HepG2 (cell line): Measurements from ENCODE around the gene TNFAIP2. TPM values are rescaled to one million over a fixed set of nuclear protein-coding genes. Genes with fewer than 3 reads are reported as not detected.

Experiments used
- ARNTL ChIP-seq: sonication (generic); formaldehyde crosslinking; IDR thresholded peaks from 2 replicates; pipeline ENCODE4 v1.4.0; 2020; ENCODE audit warnings: mild to moderate bottlenecking, missing genetic modification reagents
- FOSL1 ChIP-seq: sonication (generic); formaldehyde crosslinking; IDR thresholded peaks from 2 replicates; pipeline ENCODE4 v1.9.0; 2021; ENCODE audit warnings: missing genetic modification reagents, borderline replicate concordance
- FOSL2 ChIP-seq: sonication (generic); formaldehyde crosslinking; IDR thresholded peaks from 2 replicates; pipeline ENCODE4 v1.4.0; 2020; ENCODE audit warnings: missing genetic modification reagents
- LBX2 ChIP-seq: sonication (generic); formaldehyde crosslinking; IDR thresholded peaks from 2 replicates; pipeline ENCODE4 v1.5.0; 2020; ENCODE audit warnings: missing genetic modification reagents, mild to moderate bottlenecking, borderline replicate concordance
- MXI1 ChIP-seq: IDR thresholded peaks from 3 replicates; pipeline ENCODE4 v1.6.1; 2012; ENCODE audit warnings: low read depth, low read length, inconsistent platforms, borderline replicate concordance
- PHF21A ChIP-seq: sonication (generic); formaldehyde crosslinking; IDR thresholded peaks from 2 replicates; pipeline ENCODE4 v1.5.0; 2020; ENCODE audit warnings: mild to moderate bottlenecking, missing genetic modification reagents
- PHF5A ChIP-seq: IDR thresholded peaks from one replicate; pipeline ENCODE4 v1.6.1; 2018; ENCODE audit warnings: low read depth, missing genetic modification reagents; ENCODE audit not compliant: unreplicated experiment
- PHF8 ChIP-seq: sonication (generic); formaldehyde crosslinking; IDR thresholded peaks from 2 replicates; pipeline ENCODE4 v1.5.0; 2020; ENCODE audit warnings: missing genetic modification reagents
- POLR2A ChIP-seq, 2 experiments: IDR thresholded peaks; 2 replicates each; pipeline ENCODE4 v1.6.1; 2011; ENCODE audit warnings: low read depth in 2 of 2, low read length in 2 of 2, mild to moderate bottlenecking in 1 of 2, moderate library complexity in 1 of 2; ENCODE audit not compliant: insufficient read depth in 1 of 2
- THRA ChIP-seq: sonication (generic); formaldehyde crosslinking; IDR thresholded peaks from 2 replicates; pipeline ENCODE4 v1.4.0; 2020; ENCODE audit warnings: missing genetic modification reagents, borderline replicate concordance
- ZEB1 ChIP-seq: IDR thresholded peaks from 2 replicates; pipeline ENCODE4 v1.6.1; 2012; ENCODE audit warnings: mild to moderate bottlenecking, low read depth, inconsistent platforms; ENCODE audit not compliant: insufficient replicate concordance
- ZNF121 ChIP-seq: sonication (generic); formaldehyde crosslinking; IDR thresholded peaks from 2 replicates; pipeline ENCODE4 v1.5.0; 2020; ENCODE audit warnings: mild to moderate bottlenecking, missing genetic modification reagents
- ZNF264 ChIP-seq: sonication (generic); formaldehyde crosslinking; IDR thresholded peaks from 2 replicates; pipeline ENCODE4 v1.4.0; 2020; ENCODE audit warnings: missing genetic modification reagents
- ZNF550 ChIP-seq: sonication (generic); formaldehyde crosslinking; IDR thresholded peaks from 2 replicates; pipeline ENCODE4 v1.4.0; 2020; ENCODE audit warnings: mild to moderate bottlenecking, missing genetic modification reagents, borderline replicate concordance
- ZNF564 ChIP-seq: sonication (generic); formaldehyde crosslinking; IDR thresholded peaks from 2 replicates; pipeline ENCODE4 v1.8.1; 2023; ENCODE audit warnings: mild to moderate bottlenecking, missing genetic modification reagents
- ZNF652 ChIP-seq: IDR thresholded peaks from 2 replicates; pipeline ENCODE4 v1.6.1; 2016; ENCODE audit warnings: low read depth, borderline replicate concordance
- ZNF709 ChIP-seq: sonication (generic); formaldehyde crosslinking; IDR thresholded peaks from 2 replicates; pipeline ENCODE4 v1.5.0; 2020; ENCODE audit warnings: mild to moderate bottlenecking, missing genetic modification reagents
- ZNF75D ChIP-seq: sonication (generic); formaldehyde crosslinking; IDR thresholded peaks from 2 replicates; pipeline ENCODE4 v1.8.1; 2023; ENCODE audit warnings: missing genetic modification reagents, mild to moderate bottlenecking, borderline replicate concordance
- polyA plus RNA-seq, 8 experiments: library from polyadenylated mRNA; depleted of rRNA in 3 of 8; stranded (reverse) in 7 of 8; unstranded in 1 of 8; fragments of >200 nt; fragmentation: Illumina TruSeq in 4 of 8; extraction: Trizol in 4 of 8; gene quantifications; 2 replicates each; pipeline versions ENCODE4 v1.2.1 to v1.2.3, GENCODE V29; 2011 to 2016; ENCODE audit warnings: low read depth in 4 of 8, missing spikeins in 1 of 8, mixed read lengths in 1 of 8; ENCODE audit not compliant: insufficient read depth in 1 of 8
- total RNA-seq, 5 experiments: library from RNA; depleted of rRNA; stranded (reverse); fragments of >200 nt; fragmentation: Illumina TruSeq; extraction: Trizol; gene quantifications; 2 replicates each; pipeline ENCODE4 v1.2.3, GENCODE V29; 2016; ENCODE audit warnings: low read depth in 1 of 5
- TF ChIP-seq, protein P1 (sequence below): sonication (generic); formaldehyde crosslinking; IDR thresholded peaks from 2 replicates; pipeline ENCODE4 v1.4.0; 2020; ENCODE audit warnings: missing genetic modification reagents
- TF ChIP-seq, protein P2 (sequence below): sonication (generic); formaldehyde crosslinking; IDR thresholded peaks from 2 replicates; pipeline ENCODE4 v1.5.1; 2020; ENCODE audit warnings: missing genetic modification reagents, mild to moderate bottlenecking, borderline replicate concordance
- TF ChIP-seq, protein P3 (sequence below): sonication (generic); formaldehyde crosslinking; IDR thresholded peaks from 2 replicates; pipeline ENCODE4 v1.4.0; 2020; ENCODE audit warnings: missing genetic modification reagents

TNFAIP2 gene
- total and polyA plus RNA-seq, 2 of the 13 experiments (the other 11 are each of a cell fraction or from before 2014, with no cell fraction given): 0.46 to 1.5 TPM

DNA sequence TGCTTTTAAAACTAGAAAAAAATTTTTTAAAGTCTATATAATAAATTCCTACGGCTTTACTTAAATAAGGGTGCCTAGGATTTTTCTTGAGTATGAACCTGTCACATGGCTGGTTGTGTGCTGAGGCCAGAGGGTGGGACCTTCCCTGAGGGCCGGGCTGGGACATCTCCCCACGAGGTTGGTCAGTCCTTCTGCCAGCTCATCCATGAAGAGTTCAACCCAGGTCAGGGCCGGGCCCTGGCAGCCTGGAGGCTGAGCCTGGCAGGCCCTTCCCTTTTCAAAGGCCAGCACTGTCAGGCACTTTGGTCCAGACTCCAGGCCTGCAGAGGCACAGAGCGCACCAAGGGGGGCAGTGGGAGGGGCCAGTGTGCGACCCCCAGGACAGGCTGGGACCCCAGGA is 31.7 kb downstream of the TNFAIP2 start (continued):
- TF ChIP-seq PHF21A: peak; percentile 27; the same call in 1 of the 2 replicates
- TF ChIP-seq POLR2A (IDR thresholded peaks at IDR 0.05; ENCODE audit: insufficient read depth in 1 of 2, low read depth in 2 of 2, low read length in 2 of 2): no peak
- TF ChIP-seq, protein P1, sequence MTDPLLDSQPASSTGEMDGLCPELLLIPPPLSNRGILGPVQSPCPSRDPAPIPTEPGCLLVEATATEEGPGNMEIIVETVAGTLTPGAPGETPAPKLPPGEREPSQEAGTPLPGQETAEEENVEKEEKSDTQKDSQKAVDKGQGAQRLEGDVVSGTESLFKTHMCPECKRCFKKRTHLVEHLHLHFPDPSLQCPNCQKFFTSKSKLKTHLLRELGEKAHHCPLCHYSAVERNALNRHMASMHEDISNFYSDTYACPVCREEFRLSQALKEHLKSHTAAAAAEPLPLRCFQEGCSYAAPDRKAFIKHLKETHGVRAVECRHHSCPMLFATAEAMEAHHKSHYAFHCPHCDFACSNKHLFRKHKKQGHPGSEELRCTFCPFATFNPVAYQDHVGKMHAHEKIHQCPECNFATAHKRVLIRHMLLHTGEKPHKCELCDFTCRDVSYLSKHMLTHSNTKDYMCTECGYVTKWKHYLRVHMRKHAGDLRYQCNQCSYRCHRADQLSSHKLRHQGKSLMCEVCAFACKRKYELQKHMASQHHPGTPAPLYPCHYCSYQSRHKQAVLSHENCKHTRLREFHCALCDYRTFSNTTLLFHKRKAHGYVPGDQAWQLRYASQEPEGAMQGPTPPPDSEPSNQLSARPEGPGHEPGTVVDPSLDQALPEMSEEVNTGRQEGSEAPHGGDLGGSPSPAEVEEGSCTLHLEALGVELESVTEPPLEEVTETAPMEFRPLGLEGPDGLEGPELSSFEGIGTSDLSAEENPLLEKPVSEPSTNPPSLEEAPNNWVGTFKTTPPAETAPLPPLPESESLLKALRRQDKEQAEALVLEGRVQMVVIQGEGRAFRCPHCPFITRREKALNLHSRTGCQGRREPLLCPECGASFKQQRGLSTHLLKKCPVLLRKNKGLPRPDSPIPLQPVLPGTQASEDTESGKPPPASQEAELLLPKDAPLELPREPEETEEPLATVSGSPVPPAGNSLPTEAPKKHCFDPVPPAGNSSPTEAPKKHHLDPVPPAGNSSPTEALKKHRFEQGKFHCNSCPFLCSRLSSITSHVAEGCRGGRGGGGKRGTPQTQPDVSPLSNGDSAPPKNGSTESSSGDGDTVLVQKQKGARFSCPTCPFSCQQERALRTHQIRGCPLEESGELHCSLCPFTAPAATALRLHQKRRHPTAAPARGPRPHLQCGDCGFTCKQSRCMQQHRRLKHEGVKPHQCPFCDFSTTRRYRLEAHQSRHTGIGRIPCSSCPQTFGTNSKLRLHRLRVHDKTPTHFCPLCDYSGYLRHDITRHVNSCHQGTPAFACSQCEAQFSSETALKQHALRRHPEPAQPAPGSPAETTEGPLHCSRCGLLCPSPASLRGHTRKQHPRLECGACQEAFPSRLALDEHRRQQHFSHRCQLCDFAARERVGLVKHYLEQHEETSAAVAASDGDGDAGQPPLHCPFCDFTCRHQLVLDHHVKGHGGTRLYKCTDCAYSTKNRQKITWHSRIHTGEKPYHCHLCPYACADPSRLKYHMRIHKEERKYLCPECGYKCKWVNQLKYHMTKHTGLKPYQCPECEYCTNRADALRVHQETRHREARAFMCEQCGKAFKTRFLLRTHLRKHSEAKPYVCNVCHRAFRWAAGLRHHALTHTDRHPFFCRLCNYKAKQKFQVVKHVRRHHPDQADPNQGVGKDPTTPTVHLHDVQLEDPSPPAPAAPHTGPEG (CRISPR knock-in tag): no peak
- TF ChIP-seq ZEB1: no peak
- peak; percentile 59; the same call in 1 of the 3 replicates for TF ChIP-seq MXI1
- no peak for TF ChIP-seq LBX2
- TF ChIP-seq ZNF709 (CRISPR knock-in tag): no peak
- peak; percentile 61 for TF ChIP-seq FOSL2 (CRISPR knock-in tag)
- peak; percentile 91 for TF ChIP-seq ZNF121 (CRISPR knock-in tag)
- TF ChIP-seq PHF5A (CRISPR knock-in tag): no peak
- no peak for TF ChIP-seq PHF8 (CRISPR knock-in tag)
- TF ChIP-seq ZNF564 (CRISPR knock-in tag): no peak
- TF ChIP-seq ZNF550 (CRISPR knock-in tag): no peak
- TF ChIP-seq ZNF652 (CRISPR knock-in tag): no peak
- TF ChIP-seq, protein P2, sequence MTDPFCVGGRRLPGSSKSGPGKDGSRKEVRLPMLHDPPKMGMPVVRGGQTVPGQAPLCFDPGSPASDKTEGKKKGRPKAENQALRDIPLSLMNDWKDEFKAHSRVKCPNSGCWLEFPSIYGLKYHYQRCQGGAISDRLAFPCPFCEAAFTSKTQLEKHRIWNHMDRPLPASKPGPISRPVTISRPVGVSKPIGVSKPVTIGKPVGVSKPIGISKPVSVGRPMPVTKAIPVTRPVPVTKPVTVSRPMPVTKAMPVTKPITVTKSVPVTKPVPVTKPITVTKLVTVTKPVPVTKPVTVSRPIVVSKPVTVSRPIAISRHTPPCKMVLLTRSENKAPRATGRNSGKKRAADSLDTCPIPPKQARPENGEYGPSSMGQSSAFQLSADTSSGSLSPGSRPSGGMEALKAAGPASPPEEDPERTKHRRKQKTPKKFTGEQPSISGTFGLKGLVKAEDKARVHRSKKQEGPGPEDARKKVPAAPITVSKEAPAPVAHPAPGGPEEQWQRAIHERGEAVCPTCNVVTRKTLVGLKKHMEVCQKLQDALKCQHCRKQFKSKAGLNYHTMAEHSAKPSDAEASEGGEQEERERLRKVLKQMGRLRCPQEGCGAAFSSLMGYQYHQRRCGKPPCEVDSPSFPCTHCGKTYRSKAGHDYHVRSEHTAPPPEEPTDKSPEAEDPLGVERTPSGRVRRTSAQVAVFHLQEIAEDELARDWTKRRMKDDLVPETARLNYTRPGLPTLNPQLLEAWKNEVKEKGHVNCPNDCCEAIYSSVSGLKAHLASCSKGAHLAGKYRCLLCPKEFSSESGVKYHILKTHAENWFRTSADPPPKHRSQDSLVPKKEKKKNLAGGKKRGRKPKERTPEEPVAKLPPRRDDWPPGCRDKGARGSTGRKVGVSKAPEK (CRISPR knock-in tag): no peak
- peak; percentile 99 for TF ChIP-seq THRA (CRISPR knock-in tag)
- no peak for TF ChIP-seq ZNF264 (CRISPR knock-in tag)
- TF ChIP-seq ARNTL (CRISPR knock-in tag): peak; percentile 85
- TF ChIP-seq FOSL1 (CRISPR knock-in tag): no peak
- TF ChIP-seq, protein P3, sequence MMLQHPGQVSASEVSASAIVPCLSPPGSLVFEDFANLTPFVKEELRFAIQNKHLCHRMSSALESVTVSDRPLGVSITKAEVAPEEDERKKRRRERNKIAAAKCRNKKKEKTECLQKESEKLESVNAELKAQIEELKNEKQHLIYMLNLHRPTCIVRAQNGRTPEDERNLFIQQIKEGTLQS (CRISPR knock-in tag): no peak
- no peak for TF ChIP-seq ZNF75D (CRISPR knock-in tag)
